Endothelial cell (in vitro differentiated cells): ENCODE data around the gene STRA6. TPM values are rescaled to one million over a fixed set of nuclear protein-coding genes. Genes with fewer than 3 reads are reported as not detected.

Source experiments
- DNase-seq: peaks from one replicate; pipeline ENCODE4 v3.0.0; 2021; ENCODE audit warnings: low spot score
- H3K27ac Mint-ChIP-seq: one replicate; pipeline ENCODE4 v1.8.0; 2021; ENCODE audit warnings: mixed read lengths, inconsistent platforms; ENCODE audit not compliant: unreplicated experiment
- H3K27me3 Mint-ChIP-seq: one replicate; pipeline ENCODE4 v1.8.0; 2021; ENCODE audit warnings: mild to moderate bottlenecking, moderate library complexity, mixed read lengths, inconsistent platforms; ENCODE audit not compliant: unreplicated experiment
- H3K36me3 Mint-ChIP-seq: one replicate; pipeline ENCODE4 v1.8.0; 2021; ENCODE audit warnings: mild to moderate bottlenecking, low read depth, mixed read lengths, inconsistent platforms; ENCODE audit not compliant: unreplicated experiment
- H3K4me1 Mint-ChIP-seq: one replicate; pipeline ENCODE4 v1.8.0; 2021; ENCODE audit warnings: mild to moderate bottlenecking, mixed read lengths, inconsistent platforms; ENCODE audit not compliant: unreplicated experiment
- H3K4me3 Mint-ChIP-seq: one replicate; pipeline ENCODE4 v1.8.0; 2021; ENCODE audit warnings: mild to moderate bottlenecking, mixed read lengths, inconsistent platforms; ENCODE audit not compliant: unreplicated experiment
- H3K9me3 Mint-ChIP-seq: one replicate; pipeline ENCODE4 v1.8.0; 2021; ENCODE audit warnings: mixed read lengths, inconsistent platforms; ENCODE audit not compliant: unreplicated experiment
- CTCF ChIP-seq: fragments of 200-600 bp; sonication (generic); IDR thresholded peaks from one replicate; pipeline ENCODE4 v1.5.0; 2021; ENCODE audit warnings: antibody characterized with exemption; ENCODE audit not compliant: unreplicated experiment
- total RNA-seq: library from RNA; stranded (reverse); fragmentation: NEBNext Ultra II Directional; extraction: Animal tissue kit (Norgen Biotek cat#: 25700); gene quantifications from one replicate; pipeline ENCODE4 v1.2.1, GENCODE V29; 2021; ENCODE audit not compliant: unreplicated experiment

The STRA6 gene
- total RNA-seq, 1 donor from 2014 or later = 9.2 TPM

- no peak for DNase-seq
- Mint-ChIP-seq H3K27ac (no peak overlapping the region), H3K4me1 (peaks cover 3% of the 10 kb centered on the region), H3K4me3 (no peak overlapping the region), H3K9me3 (no peaks in the 10 kb centered on the region), H3K36me3 (no peaks in the 10 kb centered on the region), H3K27me3 (peaks cover 4% of the 10 kb centered on the region)
- no peak for TF ChIP-seq CTCF
Observed at GRCh38 chr15:74184582-74185091, 17.9 kb downstream of the STRA6 start.

- Mint-ChIP-seq H3K4me3 (no peak overlapping the region), H3K9me3 (no peaks in the 10 kb centered on the region), H3K36me3 (no peaks in the 10 kb centered on the region), H3K4me1 (peaks cover 3% of the 10 kb centered on the region), H3K27ac (no peak overlapping the region), H3K27me3 (peaks cover 4% of the 10 kb centered on the region)
- TF ChIP-seq CTCF = no peak
- DNase-seq = no peak
Observed at GRCh38 chr15:74182131-74182530, 20.5 kb downstream of the STRA6 start.

DNA sequence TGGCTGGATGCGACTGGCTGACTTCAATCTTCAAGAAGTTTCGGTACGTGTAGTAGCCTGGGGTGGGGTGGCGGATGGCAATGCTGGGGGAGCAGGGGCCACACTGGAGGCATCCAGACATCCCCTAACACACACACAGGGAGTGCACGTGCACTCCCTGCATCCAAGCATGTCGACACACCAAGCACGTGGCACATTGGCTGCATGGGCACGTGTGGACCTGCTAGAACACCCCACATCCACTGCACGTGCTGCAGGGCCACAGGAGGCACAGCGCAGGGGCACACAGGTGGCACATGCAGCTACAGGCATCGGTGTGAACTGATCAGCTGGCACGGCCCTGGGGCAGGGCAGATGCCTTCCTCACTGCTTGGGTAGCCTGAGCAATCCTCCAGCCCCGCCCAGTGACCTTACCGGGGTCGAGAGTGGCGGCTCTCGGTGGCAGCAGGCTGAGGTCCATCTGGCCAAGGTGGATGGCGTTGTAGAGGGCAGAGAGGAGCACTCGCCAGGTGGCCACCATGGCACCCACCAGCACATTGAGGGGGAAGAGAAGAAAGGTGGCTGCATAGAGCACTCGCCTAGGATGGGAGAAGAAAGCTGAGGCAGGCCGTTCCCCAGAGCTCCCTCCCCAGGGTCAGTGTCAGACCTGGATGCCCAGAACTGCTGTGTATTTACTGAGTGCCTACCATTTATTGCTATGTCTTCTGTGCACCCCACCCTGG lies 21.5 kb downstream of the STRA6 start:
- Mint-ChIP-seq H3K36me3 (no peaks in the 10 kb centered on the region), H3K4me1 (peaks cover 3% of the 10 kb centered on the region), H3K27ac (no peak overlapping the region), H3K4me3 (no peak overlapping the region), H3K27me3 (peaks cover 4% of the 10 kb centered on the region), H3K9me3 (no peaks in the 10 kb centered on the region)
- TF ChIP-seq CTCF = no peak
- no peak for DNase-seq

- H3K4me1 Mint-ChIP-seq = peaks cover 3% of the 10 kb centered on the region
- H3K9me3 Mint-ChIP-seq = no peaks in the 10 kb centered on the region
- no peak overlapping the region for H3K4me3 Mint-ChIP-seq
- H3K36me3 Mint-ChIP-seq = no peaks in the 10 kb centered on the region
- no peak overlapping the region for H3K27ac Mint-ChIP-seq
- no peak for TF ChIP-seq CTCF
- no peak for DNase-seq
- peaks cover 4% of the 10 kb centered on the region for H3K27me3 Mint-ChIP-seq
Observed at GRCh38 chr15:74179983-74180880, 22.4 kb downstream of the STRA6 start.
